T follicular helper cell (primary cell): Measurements from ENCODE around the gene STK38.
"Not testable (repeated sequence)": the region's sequence is repeated elsewhere in the genome, so short reads cannot be mapped to it uniquely, and the experiment has no call there.

Source experiments
- DNase-seq: peaks from one replicate; pipeline ENCODE4 v3.0.0-alpha.2; 2020; ENCODE audit warnings: low read depth

Gene STK38

DNA sequence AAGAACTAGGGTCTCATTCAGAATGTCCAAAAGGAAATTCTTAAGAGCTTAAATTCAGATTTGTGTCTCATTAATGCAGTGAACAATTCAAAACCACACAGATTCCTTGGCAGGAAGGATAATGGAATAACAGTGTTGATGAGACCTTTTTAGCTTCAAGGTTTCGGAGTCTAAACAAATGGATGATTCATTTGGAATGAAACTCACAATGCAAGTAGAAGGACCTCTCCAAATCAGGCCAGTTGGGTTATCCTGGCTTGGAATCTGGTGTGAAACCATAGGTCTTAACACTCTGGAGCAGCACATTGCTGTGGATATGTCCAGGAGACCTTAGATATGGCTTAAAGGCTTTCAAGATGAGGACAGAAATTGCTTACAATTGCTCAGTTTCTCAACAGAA, 59.6 kb downstream of the STK38 start:
- DNase-seq = no peak

DNA sequence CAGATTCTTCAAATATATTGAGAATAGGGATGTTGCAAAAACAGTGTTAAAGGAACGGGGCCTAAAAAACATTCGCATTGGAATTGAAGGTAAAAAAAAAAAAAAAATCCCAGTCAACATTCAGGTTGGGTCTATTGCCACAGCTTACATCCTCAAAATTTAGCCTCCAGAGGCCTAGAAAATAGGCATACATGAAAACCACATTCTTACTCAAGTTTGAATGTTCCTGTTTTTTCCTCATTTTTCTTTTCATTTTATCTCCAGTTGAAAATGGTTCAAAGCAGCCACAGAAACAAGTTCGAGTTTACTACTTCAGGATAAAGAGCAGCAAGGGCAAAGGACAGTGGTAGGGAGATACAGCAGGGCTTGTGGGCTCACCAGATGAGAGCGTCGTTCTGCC, 62.5 kb downstream of the STK38 start:
- no peak for DNase-seq

DNA sequence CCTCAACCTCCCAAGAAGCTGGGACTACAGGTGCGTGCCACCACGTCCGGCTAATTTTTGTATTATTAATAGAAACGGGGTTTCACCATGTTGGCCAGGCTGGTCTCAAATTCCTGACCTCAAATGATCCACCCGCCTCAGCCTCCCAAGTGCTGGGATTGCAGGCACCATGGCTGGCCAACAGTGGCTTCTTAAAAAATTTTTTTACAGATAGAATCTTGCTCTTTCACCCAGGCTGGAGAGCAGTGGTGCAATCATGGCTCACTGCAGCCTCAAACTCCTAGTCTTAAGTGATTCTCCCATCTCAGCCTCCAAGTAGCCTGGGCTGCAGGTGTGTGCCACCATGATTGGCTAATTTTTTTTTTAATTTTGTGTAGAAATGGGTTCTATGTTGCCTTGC, 64.0 kb downstream of the STK38 start:
- DNase-seq = not testable (repeated sequence)

DNA sequence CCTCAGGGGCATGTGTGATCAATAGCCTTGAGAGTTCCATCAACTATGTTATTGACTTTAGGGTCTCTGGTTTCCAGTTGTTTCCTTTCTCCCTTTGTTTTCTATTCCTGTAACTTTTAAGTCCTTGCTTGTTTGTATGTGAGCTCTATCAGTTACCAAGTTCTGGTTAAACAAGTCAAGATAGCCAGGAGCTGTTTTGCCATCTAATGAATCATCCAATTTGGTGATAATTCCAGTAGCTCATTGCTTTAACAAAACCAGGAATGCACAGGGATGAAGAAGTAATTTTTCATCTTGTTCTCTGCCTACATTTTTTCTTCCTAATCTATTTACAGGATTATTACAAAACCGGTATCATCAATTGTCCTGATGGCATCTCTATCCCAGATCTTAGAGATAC, 68.0 kb downstream of the STK38 start:
- DNase-seq = no peak

DNA sequence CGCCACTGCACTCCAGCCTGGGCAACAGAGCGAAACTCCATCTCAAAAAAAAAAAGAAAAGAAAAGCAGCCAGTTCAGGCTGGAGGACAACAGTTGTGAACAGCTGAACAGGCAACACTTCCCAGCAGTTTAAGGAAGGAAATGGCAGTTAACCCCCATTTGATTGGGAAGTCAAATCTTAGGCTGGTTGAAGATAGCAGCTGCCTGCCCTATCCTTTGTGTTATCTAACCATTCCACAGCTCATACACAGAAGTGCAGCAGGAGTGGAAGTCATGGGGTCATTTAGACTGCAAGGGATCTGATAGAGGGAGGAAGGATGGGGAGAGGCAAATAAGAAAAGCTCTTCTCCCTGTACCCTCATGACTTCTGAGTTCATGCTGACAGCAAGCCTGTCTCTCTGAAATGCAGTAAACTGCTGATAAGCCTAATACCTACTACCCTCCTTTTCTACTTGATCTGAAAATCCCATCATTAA, 69.2 kb downstream of the STK38 start:
- no peak for DNase-seq

DNA sequence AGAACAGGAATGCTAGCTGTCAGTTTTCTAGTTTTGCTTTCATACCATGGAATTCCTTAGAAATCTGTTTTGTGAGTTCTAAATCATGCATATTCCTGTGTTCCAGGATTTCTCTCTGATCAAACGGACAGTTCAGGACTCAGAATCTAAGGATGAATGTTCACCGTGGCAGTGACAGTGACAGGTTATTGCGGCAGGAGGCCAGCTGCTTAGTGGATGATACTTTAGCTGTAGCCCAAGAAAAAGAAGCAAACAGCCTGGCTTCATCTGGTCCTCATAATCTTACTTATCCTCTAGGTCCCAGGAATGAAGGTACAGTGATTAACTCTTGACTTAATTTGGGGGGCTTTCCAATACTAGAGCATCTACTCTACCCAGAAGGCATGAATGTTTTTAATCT, 77.3 kb downstream of the STK38 start:
- no peak for DNase-seq

DNA sequence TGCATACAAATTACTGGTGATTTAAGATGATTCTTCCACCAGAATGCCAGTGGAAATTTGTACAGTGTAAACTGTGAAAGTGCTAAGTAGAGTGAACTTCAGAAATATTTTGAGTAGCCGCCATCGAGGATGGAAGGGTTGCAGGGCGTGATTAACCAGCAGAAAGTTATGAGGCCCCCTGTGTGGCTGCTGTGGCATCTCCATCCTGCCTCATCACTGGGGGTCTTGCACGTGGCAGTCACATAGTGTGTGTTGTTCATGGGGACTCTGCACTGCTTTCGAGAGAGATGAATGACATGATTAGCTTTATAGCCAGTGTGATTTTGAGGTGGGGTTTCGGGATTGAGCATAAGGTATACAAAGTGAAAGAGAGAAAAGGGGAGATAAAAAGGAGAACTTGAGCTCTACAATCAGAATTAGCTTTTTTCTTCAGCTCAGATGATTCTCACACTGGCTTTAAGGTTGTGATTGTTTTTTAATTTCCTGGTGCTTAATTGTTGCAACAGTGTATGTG, 78.1 kb downstream of the STK38 start:
- no peak for DNase-seq

DNA sequence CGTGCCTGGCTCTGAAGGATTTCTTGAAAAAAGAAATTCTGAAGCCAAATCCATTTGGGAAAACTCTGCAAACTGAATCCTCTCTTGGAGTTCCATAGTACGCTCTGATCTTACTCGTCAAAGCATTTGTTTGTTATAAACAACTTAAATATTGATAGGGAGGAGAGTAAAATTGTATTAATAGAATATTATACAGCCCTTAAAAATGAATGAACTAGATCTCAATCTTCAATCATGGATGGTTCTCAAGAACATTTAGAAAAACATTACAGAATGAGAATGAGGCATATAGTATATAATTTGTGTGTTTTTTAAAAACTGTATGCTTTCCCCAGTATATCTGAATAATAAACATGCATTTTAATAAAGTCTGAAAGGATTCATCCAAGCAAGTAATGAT, 79.7 kb downstream of the STK38 start:
- DNase-seq = no peak

DNA sequence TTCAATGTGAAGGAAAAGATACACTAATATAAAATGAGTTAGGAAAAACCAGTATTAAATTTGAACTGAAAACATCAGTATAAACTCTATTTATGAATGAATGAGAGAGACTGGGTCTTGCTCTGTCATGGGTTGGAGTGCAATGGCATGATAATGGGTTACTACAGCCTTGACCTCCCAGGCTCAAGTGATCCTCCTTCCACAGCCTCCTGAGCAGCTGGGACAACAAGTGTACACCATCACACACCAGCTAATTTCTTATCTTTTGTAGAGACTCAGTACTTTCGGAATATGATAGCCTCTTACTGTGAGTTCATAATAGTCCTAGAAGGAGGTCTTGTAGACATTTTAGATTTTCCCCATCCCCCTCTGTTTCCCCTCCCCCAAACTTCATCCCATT, 83.0 kb downstream of the STK38 start:
- DNase-seq = no peak

DNA sequence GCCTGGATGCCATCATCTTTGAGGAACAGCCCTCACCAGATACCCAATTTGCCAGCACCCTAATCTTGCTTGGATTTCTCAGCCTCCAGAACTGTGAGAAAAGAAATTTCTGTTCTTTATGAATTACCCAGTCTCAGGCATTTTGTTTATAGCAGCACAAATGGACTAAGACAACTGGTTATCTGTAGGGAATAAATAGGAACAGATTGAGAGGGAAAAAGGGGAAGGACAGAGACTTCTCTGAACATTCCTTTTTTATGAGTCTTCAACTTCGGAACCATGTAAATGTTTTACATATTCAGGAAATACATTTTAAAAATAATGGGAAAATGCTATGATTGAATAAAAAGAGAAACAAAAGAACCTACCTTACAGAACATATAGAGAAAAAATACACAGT, 83.6 kb downstream of the STK38 start:
- DNase-seq = no peak

DNA sequence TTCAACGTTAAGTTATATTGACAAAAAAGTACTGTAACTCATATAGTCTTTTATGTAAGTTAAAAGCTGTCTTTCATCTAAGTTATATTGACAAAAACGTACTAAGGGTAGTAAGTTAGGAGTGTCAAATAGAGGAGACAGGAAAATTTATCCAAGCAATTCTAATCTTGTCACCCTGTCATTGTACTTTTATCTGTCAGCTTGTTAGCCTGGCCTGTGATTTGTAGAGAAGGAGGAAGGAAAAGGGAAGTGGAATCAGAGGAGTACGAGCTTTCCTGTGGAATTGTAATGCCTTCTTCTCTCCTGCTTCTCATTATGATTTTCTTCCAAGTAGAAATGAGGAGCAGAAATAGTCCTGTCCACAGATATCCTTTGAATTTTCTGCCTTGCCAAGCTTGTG, 85.6 kb downstream of the STK38 start:
- DNase-seq = no peak

DNA sequence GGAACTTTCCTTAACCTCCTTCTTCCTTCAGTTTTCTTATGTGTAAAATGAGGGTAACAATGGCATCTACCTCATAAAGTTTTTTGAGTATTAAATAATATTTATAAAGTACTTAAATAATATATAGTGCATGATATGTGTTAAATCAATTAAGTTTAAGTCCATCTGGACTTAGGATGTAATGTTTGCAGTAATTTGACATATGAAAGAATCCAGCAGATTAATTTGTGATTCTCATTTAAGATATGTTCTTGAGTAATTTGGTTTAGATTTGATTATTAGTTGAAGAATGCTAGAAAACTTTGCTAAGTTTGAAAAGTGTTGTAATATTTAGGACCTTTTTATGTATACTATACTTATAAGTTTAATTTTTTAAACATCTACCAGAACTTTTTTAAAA, 86.4 kb downstream of the STK38 start:
- DNase-seq = no peak

DNA sequence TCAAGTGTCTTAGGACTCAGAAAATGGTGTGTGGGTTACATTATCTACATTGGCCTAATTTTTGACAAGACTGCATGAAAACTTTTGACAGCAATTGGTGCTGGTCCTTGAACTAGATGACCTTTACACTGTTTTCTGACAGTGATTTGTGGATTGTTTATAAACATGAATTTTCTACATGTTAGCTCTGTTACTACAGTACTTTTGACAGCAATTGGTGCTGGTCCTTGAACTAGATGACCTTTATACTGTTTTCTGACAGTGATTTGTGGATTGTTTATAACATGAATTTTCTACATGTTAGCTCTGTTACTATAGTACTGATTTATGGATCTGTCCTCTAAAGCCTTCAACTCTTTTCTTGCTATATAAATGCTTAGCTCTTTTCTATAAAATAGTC, 87.8 kb downstream of the STK38 start:
- no peak for DNase-seq

DNA sequence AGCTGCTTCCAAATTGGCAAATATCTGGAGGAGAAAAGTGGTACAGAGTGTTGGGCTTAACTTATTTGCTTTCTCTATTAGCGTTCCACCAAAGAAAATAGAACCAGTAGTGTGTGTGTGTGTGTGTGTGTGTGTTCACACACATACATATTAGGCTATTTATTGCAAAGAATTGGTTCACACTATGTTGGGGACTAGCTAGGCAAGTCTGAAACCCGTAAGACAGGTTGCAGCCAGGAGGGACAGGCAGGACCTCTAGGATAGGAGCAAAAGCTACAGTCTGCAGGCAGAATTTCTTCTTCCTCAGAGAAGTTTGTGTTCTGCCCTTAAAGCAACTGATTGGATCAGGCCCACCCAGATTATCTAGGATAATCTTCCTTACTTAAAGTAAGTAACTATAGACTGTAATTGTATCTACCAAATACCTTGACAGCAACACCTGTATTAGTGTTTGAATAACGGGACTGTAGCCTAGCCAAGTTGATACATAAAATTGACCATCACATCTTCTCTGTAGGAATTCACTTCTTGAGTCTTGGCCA, 91.7 kb downstream of the STK38 start:
- DNase-seq = no peak

DNA sequence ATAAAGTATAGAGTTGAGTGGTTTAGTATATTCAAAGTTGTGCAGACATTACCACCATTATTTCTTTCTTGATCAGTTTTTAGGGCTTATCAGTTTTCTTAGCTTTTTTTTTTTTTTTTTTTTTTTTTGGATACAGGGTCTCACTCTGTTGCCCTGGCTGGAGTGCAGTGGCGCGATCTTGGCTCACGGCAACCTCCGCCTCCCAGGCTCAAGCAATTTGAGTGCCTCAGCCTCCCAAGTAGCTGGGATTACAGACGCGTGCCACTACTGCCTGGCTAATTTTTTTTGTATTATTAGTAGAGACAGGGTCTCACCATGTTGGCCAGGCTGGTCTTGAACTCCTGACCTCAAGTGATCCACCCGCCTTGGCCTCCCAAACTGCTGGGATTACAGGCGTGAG, 94.4 kb downstream of the STK38 start:
- DNase-seq = not testable (repeated sequence)

DNA sequence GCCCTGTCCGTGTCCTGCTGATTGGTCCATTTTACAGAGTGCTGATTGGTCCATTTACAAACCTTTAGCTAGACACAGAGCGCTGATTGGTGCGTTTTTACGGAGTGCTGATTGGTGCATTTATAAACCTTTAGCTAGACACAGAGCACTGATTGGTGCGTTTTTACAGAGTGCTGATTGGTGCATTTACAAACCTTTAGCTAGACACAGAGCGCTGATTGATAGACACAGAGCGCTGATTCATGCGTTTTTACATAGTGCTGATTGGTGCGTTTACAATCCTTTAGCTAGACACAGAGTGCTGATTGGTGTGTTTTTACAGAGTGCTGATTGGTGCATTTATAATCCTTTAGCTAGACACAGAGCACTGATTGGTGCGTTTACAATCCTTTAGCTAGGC, 98.1 kb downstream of the STK38 start:
- not testable (repeated sequence) for DNase-seq

DNA sequence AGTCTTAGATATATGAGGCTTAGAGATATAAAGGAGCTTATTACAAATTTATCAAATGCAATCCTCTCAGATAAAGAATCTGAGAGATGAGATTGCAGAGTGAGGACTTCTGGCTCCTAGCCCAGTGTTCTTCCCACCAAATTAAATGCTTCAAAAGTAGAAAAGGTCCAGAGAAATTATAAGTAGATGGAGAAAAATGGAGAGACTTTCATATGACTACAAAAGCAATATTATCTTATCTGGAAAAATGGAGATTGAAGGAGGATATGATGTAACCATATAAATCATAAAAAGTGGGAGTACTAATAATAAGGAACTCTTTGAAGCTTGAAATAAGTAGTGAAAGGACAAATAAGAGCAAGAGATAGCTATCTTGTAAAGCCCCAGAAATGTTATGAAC, 101.7 kb downstream of the STK38 start:
- no peak for DNase-seq

DNA sequence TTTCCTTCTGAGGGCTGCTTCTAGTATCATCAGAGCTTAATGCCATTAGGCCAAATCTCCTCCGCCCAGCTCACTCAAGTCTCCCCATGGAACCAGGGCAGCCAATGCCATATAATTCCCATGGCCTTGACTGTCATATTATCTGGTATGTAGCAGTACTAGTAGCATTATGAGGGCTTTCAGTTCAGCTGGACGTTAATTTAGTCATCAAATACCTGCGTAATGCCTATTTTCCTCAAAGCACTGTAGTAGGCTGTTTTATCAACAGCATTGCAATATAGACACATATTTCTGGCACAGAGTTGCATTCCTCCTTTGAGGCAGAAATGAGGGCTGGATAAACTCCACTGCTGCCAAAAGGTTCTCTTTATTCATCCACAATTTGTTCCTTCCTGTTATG, 102.8 kb downstream of the STK38 start:
- DNase-seq = no peak
